PFSK-1 (cell line): Measurements from ENCODE around the gene ARID5A.

ENCODE experiments used
- SIN3A ChIP-seq: IDR thresholded peaks from 2 replicates; pipeline ENCODE4 v1.6.1; 2012; ENCODE audit warnings: mild to moderate bottlenecking, low read length, moderate library complexity, borderline replicate concordance; ENCODE audit not compliant: insufficient read depth
- TAF1 ChIP-seq: IDR thresholded peaks from 2 replicates; pipeline ENCODE4 v1.6.1; 2012; ENCODE audit warnings: low read length, control low read depth, borderline replicate concordance; ENCODE audit not compliant: insufficient read depth
- TF ChIP-seq, protein P1 (sequence below), 2 experiments: IDR thresholded peaks; 2 replicates each; pipeline versions ENCODE4 v1.6.1 to v1.8.0; 2011 to 2012; ENCODE audit warnings: low read depth in 2 of 2, low read length in 2 of 2, control low read depth in 1 of 2, inconsistent platforms in 1 of 2, mild to moderate bottlenecking in 1 of 2, moderate library complexity in 1 of 2; ENCODE audit not compliant: insufficient read depth in 1 of 2

GRCh38 chr2:96594691-96595152 is 58.2 kb downstream of the ARID5A start:
- TF ChIP-seq, protein P1, sequence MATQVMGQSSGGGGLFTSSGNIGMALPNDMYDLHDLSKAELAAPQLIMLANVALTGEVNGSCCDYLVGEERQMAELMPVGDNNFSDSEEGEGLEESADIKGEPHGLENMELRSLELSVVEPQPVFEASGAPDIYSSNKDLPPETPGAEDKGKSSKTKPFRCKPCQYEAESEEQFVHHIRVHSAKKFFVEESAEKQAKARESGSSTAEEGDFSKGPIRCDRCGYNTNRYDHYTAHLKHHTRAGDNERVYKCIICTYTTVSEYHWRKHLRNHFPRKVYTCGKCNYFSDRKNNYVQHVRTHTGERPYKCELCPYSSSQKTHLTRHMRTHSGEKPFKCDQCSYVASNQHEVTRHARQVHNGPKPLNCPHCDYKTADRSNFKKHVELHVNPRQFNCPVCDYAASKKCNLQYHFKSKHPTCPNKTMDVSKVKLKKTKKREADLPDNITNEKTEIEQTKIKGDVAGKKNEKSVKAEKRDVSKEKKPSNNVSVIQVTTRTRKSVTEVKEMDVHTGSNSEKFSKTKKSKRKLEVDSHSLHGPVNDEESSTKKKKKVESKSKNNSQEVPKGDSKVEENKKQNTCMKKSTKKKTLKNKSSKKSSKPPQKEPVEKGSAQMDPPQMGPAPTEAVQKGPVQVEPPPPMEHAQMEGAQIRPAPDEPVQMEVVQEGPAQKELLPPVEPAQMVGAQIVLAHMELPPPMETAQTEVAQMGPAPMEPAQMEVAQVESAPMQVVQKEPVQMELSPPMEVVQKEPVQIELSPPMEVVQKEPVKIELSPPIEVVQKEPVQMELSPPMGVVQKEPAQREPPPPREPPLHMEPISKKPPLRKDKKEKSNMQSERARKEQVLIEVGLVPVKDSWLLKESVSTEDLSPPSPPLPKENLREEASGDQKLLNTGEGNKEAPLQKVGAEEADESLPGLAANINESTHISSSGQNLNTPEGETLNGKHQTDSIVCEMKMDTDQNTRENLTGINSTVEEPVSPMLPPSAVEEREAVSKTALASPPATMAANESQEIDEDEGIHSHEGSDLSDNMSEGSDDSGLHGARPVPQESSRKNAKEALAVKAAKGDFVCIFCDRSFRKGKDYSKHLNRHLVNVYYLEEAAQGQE (IDR thresholded peaks at IDR 0.05; ENCODE audit: insufficient read depth in 1 of 2, low read depth in 2 of 2, low read length in 2 of 2) = no peak
- no peak for TF ChIP-seq SIN3A
- no peak for TF ChIP-seq TAF1
